Measurements from ENCODE around the gene MRPS18B. TPM values are rescaled to one million over a fixed set of nuclear protein-coding genes. Genes with fewer than 3 reads are reported as not detected.

MRPS18B gene
- total and polyA plus RNA-seq, 2 of the 13 experiments (the other 11 are each of a cell fraction or from before 2014, with no cell fraction given): 125 to 131 TPM

DNA sequence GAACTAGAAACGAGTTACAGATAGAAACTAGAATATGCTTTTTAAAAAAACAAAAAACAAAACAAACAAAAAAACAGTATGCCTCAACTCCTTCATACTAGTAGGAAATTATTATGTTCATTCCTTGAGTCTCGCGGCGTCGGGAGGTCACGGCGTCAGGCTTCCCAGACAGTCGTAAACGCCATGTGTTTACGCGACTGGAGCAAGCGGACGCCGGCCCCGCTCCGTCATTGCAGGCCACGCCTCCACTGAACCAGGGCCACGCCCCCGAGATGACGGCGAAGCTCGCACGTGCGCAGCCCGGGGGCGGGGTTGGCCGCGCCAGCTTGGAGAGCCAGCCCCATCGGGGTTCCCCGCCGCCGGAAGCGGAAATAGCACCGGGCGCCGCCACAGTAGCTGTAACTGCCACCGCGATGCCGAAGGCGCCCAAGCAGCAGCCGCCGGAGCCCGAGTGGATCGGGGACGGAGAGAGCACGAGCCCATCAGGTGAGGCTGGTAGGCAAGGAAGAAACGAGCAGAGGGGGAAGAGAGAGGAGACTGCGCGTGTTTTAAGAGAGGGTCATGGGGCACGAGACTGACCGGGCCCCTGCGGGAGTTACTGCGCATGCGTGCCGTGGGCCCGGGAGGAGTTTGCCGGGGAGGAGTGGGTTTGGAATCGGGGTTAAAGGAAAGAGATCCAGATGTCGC lies 46.4 kb upstream of the MRPS18B start, which contains the start of gene ABCF1 (continued):
- TF ChIP-seq ZNF552 (CRISPR knock-in tag; IDR thresholded peaks at IDR 0.05; ENCODE audit: borderline replicate concordance): peak; percentile 68; the same call in 1 of the 2 replicates
- TF ChIP-seq, protein P1, sequence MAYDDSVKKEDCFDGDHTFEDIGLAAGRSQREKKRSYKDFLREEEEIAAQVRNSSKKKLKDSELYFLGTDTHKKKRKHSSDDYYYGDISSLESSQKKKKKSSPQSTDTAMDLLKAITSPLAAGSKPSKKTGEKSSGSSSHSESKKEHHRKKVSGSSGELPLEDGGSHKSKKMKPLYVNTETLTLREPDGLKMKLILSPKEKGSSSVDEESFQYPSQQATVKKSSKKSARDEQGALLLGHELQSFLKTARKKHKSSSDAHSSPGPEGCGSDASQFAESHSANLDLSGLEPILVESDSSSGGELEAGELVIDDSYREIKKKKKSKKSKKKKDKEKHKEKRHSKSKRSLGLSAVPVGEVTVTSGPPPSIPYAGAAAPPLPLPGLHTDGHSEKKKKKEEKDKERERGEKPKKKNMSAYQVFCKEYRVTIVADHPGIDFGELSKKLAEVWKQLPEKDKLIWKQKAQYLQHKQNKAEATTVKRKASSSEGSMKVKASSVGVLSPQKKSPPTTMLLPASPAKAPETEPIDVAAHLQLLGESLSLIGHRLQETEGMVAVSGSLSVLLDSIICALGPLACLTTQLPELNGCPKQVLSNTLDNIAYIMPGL (CRISPR knock-in tag; IDR thresholded peaks at IDR 0.05; ENCODE audit: borderline replicate concordance in 1 of 2, low read depth in 1 of 2): peak; percentile 72 to 82; a peak in 3 of 4 replicates
- TF ChIP-seq, protein P2, sequence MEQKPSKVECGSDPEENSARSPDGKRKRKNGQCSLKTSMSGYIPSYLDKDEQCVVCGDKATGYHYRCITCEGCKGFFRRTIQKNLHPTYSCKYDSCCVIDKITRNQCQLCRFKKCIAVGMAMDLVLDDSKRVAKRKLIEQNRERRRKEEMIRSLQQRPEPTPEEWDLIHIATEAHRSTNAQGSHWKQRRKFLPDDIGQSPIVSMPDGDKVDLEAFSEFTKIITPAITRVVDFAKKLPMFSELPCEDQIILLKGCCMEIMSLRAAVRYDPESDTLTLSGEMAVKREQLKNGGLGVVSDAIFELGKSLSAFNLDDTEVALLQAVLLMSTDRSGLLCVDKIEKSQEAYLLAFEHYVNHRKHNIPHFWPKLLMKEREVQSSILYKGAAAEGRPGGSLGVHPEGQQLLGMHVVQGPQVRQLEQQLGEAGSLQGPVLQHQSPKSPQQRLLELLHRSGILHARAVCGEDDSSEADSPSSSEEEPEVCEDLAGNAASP (CRISPR knock-in tag; IDR thresholded peaks at IDR 0.05; ENCODE audit: borderline replicate concordance): peak; percentile 69
- TF ChIP-seq ZNF33A (CRISPR knock-in tag; IDR thresholded peaks at IDR 0.05; ENCODE audit: borderline replicate concordance): no peak; the same call in 1 of the 2 replicates
- peak; percentile 89; the same call in 1 of the 2 replicates for TF ChIP-seq PITX1 (CRISPR knock-in tag; IDR thresholded peaks at IDR 0.05)
- TF ChIP-seq, protein P3, sequence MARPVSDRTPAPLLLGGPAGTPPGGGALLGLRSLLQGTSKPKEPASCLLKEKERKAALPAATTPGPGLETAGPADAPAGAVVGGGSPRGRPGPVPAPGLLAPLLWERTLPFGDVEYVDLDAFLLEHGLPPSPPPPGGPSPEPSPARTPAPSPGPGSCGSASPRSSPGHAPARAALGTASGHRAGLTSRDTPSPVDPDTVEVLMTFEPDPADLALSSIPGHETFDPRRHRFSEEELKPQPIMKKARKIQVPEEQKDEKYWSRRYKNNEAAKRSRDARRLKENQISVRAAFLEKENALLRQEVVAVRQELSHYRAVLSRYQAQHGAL (CRISPR knock-in tag; IDR thresholded peaks at IDR 0.05; ENCODE audit: not compliant biosample characterization): no peak
- TF ChIP-seq STAT5B (CRISPR knock-in tag; IDR thresholded peaks at IDR 0.05): no peak
- TF ChIP-seq, protein P4, sequence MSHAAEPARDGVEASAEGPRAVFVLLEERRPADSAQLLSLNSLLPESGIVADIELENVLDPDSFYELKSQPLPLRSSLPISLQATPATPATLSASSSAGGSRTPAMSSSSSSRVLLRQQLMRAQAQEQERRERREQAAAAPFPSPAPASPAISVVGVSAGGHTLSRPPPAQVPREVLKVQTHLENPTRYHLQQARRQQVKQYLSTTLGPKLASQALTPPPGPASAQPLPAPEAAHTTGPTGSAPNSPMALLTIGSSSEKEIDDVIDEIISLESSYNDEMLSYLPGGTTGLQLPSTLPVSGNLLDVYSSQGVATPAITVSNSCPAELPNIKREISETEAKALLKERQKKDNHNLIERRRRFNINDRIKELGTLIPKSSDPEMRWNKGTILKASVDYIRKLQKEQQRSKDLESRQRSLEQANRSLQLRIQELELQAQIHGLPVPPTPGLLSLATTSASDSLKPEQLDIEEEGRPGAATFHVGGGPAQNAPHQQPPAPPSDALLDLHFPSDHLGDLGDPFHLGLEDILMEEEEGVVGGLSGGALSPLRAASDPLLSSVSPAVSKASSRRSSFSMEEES (CRISPR knock-in tag; IDR thresholded peaks at IDR 0.05): peak; percentile 86
- TF ChIP-seq, protein P5, sequence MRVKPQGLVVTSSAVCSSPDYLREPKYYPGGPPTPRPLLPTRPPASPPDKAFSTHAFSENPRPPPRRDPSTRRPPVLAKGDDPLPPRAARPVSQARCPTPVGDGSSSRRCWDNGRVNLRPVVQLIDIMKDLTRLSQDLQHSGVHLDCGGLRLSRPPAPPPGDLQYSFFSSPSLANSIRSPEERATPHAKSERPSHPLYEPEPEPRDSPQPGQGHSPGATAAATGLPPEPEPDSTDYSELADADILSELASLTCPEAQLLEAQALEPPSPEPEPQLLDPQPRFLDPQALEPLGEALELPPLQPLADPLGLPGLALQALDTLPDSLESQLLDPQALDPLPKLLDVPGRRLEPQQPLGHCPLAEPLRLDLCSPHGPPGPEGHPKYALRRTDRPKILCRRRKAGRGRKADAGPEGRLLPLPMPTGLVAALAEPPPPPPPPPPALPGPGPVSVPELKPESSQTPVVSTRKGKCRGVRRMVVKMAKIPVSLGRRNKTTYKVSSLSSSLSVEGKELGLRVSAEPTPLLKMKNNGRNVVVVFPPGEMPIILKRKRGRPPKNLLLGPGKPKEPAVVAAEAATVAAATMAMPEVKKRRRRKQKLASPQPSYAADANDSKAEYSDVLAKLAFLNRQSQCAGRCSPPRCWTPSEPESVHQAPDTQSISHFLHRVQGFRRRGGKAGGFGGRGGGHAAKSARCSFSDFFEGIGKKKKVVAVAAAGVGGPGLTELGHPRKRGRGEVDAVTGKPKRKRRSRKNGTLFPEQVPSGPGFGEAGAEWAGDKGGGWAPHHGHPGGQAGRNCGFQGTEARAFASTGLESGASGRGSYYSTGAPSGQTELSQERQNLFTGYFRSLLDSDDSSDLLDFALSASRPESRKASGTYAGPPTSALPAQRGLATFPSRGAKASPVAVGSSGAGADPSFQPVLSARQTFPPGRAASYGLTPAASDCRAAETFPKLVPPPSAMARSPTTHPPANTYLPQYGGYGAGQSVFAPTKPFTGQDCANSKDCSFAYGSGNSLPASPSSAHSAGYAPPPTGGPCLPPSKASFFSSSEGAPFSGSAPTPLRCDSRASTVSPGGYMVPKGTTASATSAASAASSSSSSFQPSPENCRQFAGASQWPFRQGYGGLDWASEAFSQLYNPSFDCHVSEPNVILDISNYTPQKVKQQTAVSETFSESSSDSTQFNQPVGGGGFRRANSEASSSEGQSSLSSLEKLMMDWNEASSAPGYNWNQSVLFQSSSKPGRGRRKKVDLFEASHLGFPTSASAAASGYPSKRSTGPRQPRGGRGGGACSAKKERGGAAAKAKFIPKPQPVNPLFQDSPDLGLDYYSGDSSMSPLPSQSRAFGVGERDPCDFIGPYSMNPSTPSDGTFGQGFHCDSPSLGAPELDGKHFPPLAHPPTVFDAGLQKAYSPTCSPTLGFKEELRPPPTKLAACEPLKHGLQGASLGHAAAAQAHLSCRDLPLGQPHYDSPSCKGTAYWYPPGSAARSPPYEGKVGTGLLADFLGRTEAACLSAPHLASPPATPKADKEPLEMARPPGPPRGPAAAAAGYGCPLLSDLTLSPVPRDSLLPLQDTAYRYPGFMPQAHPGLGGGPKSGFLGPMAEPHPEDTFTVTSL (CRISPR knock-in tag; IDR thresholded peaks at IDR 0.05; ENCODE audit: borderline replicate concordance): peak; percentile 72; the same call in 1 of the 2 replicates
- TF ChIP-seq, protein P6, sequence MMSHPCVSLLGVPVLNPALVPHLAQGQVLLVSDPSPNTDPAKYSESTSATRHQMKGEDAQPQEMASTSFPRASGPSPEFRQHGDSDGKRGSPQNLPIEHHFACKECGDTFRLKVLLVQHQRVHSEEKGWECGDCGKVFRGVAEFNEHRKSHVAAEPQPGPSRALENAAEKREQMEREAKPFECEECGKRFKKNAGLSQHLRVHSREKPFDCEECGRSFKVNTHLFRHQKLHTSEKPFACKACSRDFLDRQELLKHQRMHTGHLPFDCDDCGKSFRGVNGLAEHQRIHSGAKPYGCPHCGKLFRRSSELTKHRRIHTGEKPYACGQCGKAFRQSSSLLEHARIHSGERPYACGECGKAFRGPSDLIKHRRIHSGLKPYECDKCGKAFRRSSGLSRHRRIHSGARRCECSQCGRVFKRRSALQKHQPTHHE (CRISPR knock-in tag; IDR thresholded peaks at IDR 0.05; ENCODE audit: borderline replicate concordance): peak; percentile 97
- TF ChIP-seq, protein P7, sequence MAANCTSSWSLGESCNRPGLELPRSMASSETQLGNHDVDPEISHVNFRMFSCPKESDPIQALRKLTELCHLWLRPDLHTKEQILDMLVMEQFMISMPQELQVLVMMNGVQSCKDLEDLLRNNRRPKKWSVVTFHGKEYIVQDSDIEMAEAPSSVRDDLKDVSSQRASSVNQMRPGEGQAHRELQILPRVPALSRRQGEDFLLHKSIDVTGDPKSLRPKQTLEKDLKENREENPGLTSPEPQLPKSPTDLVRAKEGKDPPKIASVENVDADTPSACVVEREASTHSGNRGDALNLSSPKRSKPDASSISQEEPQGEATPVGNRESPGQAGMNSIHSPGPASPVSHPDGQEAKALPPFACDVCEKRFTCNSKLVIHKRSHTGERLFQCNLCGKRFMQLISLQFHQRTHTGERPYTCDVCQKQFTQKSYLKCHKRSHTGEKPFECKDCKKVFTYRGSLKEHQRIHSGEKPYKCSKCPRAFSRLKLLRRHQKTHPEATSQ (CRISPR knock-in tag; IDR thresholded peaks at IDR 0.05; ENCODE audit: borderline replicate concordance): no peak
- TF ChIP-seq FOXA1 (IDR thresholded peaks at IDR 0.05): no peak
- peak; percentile 64 for TF ChIP-seq FOXA1 (CRISPR knock-in tag; IDR thresholded peaks at IDR 0.05)

All from HepG2 (cell line).